Upper lobe of left lung (tissue), 6 donors: ENCODE data around the gene MT2A. TPM values are rescaled to one million over a fixed set of nuclear protein-coding genes. Genes with fewer than 3 reads are reported as not detected.
A peak's percentile ranks its signal among the peaks of the same experiment; 100 is the strongest.

Experiments used
- ATAC-seq, 2 donors: fragments of 200-7000 bp; cut with Tn5 transposase; one replicate each; pipeline ENCODE4 v1.9.1; 2022; ENCODE audit warnings: mild to moderate bottlenecking in 2 of 2, moderate library complexity in 2 of 2; ENCODE audit not compliant: low FRiP score in 2 of 2
- DNase-seq, 2 donors: peaks; one replicate each; pipeline ENCODE4 v3.0.0-alpha.2; 2019 to 2020
- H3K27ac ChIP-seq, 4 donors: fragments of 200-600 bp; sonication (generic); one replicate each; pipeline ENCODE4 v1.5.1; 2016 to 2019
- H3K27me3 ChIP-seq, 4 donors: fragments of 200-600 bp; sonication (generic); one replicate each; pipeline ENCODE4 v1.5.1; 2017 to 2019
- H3K36me3 ChIP-seq, 4 donors: fragments of 200-600 bp; sonication (generic); one replicate each; pipeline ENCODE4 v1.5.1; 2016 to 2019
- H3K4me1 ChIP-seq, 4 donors: fragments of 200-600 bp; sonication (generic); one replicate each; pipeline ENCODE4 v1.5.1; 2018 to 2019
- H3K4me3 ChIP-seq, 4 donors: fragments of 200-600 bp; sonication (generic); one replicate each; pipeline ENCODE4 v1.5.1; 2017 to 2019; ENCODE audit warnings: mild to moderate bottlenecking in 2 of 4, moderate library complexity in 1 of 4
- H3K9me3 ChIP-seq, 4 donors: fragments of 200-600 bp; sonication (generic); one replicate each; pipeline ENCODE4 v1.5.1; 2018 to 2019
- CTCF ChIP-seq, 6 experiments: fragments of 450-650 bp in 4 of 6; fragments of 200-600 bp in 2 of 6; sonication (generic) in 2 of 6; IDR thresholded peaks; one replicate each; pipeline ENCODE4 v1.5.1; 2016 to 2019; ENCODE audit warnings: antibody characterized with exemption in 6 of 6
- EP300 ChIP-seq, 4 donors: sonication (generic); formaldehyde crosslinking; IDR thresholded peaks; one replicate each; pipeline ENCODE4 v1.5.1; 2017; ENCODE audit warnings: antibody characterized with exemption in 4 of 4, control low read depth in 2 of 4
- POLR2A ChIP-seq, 4 donors: fragments of 450-650 bp; IDR thresholded peaks; one replicate each; pipeline ENCODE4 v1.5.1; 2016 to 2017; ENCODE audit warnings: antibody characterized with exemption in 4 of 4, mild to moderate bottlenecking in 2 of 4
- POLR2AphosphoS5 ChIP-seq, 2 donors: sonication (generic); formaldehyde crosslinking; IDR thresholded peaks; one replicate each; pipeline ENCODE4 v1.5.1; 2017; ENCODE audit warnings: antibody characterized with exemption in 2 of 2
- WGBS, 2 donors: methylation state at CpG; one replicate each; pipeline ENCODE4 v1.1.5; 2017 to 2018; 5-methylcytosine and 5-hydroxymethylcytosine counted together
- total RNA-seq, 6 donors: library from RNA; depleted of rRNA in 4 of 6; stranded (reverse); fragments of >200 nt in 4 of 6; gene quantifications; one replicate each; pipeline versions ENCODE4 v1.1.0 to v1.2.1, GENCODE V29; 2016 to 2021
- donor health status: DM: no; HTN: no; CAD: no; lungs with moderate emphysema.
- donor health status: DM: no; HTN: yes; CAD: no; lungs with severe emphysema.

MT2A gene
- total RNA-seq, 6 donors from 2014 or later: 137 to 552 (median 338) TPM

GRCh38 chr16:56625943-56626654, 17.7 kb downstream of the MT2A start:
- 24 to 26% methylated on average over 8 to 16 of the region's 16 CpGs for WGBS, 2 donors
- peak; percentile 83 to 88 for ATAC-seq

GRCh38 chr16:56626685-56627084, 18.3 kb downstream of the MT2A start:
- 41 to 63% methylated on average over 6 to 7 of the region's 7 CpGs for WGBS, 2 donors

More at GRCh38 chr16:56625943-56626654, 17.7 kb downstream of the MT2A start:
- peak in 1 of 2 donors; percentile 36 for DNase-seq
- Histone ChIP-seq H3K27me3 (peaks cover 0 to 4% (median 1%) of the 10 kb centered on the region in 4 donors), H3K4me3 (peak overlapping the region; percentile 44 to 70 (median 58)), H3K9me3 (no peaks in the 10 kb centered on the region), H3K4me1 (peaks cover 7 to 29% (median 17%) of the 10 kb centered on the region in 4 donors), H3K27ac (peak overlapping the region; percentile 88 to 97 (median 92)), H3K36me3 (no peaks in the 10 kb centered on the region)
- TF ChIP-seq POLR2A (IDR thresholded peaks at IDR 0.05) (peak in 1 of 4 donors; percentile 3), CTCF (IDR thresholded peaks at IDR 0.05) (no peak)

GRCh38 chr16:56628486-56629350, 20.3 kb downstream of the MT2A start:
- Histone ChIP-seq H3K36me3 (no peaks in the 10 kb centered on the region), H3K4me1 (peaks cover 9 to 49% (median 20%) of the 10 kb centered on the region in 4 donors), H3K27me3 (peaks cover 0 to 7% (median 1%) of the 10 kb centered on the region in 4 donors), H3K27ac (peak overlapping the region; percentile 17 to 53 (median 33)), H3K4me3 (no peak overlapping the region), H3K9me3 (no peaks in the 10 kb centered on the region)
- DNase-seq: no peak
- ATAC-seq: no peak
- TF ChIP-seq CTCF (IDR thresholded peaks at IDR 0.05) (no peak), POLR2AphosphoS5 (IDR thresholded peaks at IDR 0.05) (no peak), EP300 (IDR thresholded peaks at IDR 0.05) (no peak), POLR2A (IDR thresholded peaks at IDR 0.05) (no peak)
- WGBS, 2 donors: 74 to 79% methylated on average over 8 to 9 of the region's 9 CpGs

More at GRCh38 chr16:56626685-56627084, 18.3 kb downstream of the MT2A start:
- TF ChIP-seq CTCF (IDR thresholded peaks at IDR 0.05): no peak
- TF ChIP-seq EP300 (IDR thresholded peaks at IDR 0.05): no peak
- TF ChIP-seq POLR2AphosphoS5 (IDR thresholded peaks at IDR 0.05): no peak
- TF ChIP-seq POLR2A (IDR thresholded peaks at IDR 0.05): no peak
- Histone ChIP-seq H3K27ac (peak overlapping the region; percentile 88 to 97 (median 92)), H3K4me1 (peaks cover 9 to 33% (median 17%) of the 10 kb centered on the region in 4 donors), H3K36me3 (no peaks in the 10 kb centered on the region), H3K9me3 (no peaks in the 10 kb centered on the region), H3K27me3 (peaks cover 0 to 4% (median 1%) of the 10 kb centered on the region in 4 donors), H3K4me3 (peak overlapping the region; percentile 44 to 70 (median 58))
- ATAC-seq (no peak), DNase-seq (no peak)

GRCh38 chr16:56629531-56629930, 21.1 kb downstream of the MT2A start:
- ATAC-seq (no peak), DNase-seq (no peak)
- H3K36me3 ChIP-seq: no peaks in the 10 kb centered on the region
- peaks cover 0 to 7% (median 1%) of the 10 kb centered on the region in 4 donors for H3K27me3 ChIP-seq
- no peaks in the 10 kb centered on the region for H3K9me3 ChIP-seq
- H3K4me3 ChIP-seq: no peak overlapping the region
- H3K27ac ChIP-seq: peak overlapping the region in 3 of 4 donors; percentile 22 to 53 (median 44)
- peaks cover 11 to 49% (median 20%) of the 10 kb centered on the region in 4 donors for H3K4me1 ChIP-seq
- TF ChIP-seq EP300 (IDR thresholded peaks at IDR 0.05) (no peak), POLR2AphosphoS5 (IDR thresholded peaks at IDR 0.05) (no peak), CTCF (IDR thresholded peaks at IDR 0.05) (no peak), POLR2A (IDR thresholded peaks at IDR 0.05) (no peak)
- WGBS, 2 donors: 86 to 95% methylated on average over 3 of the region's 3 CpGs
